WTC11 (cell line): ENCODE measurements around the gene MCOLN1. TPM values are rescaled to one million over a fixed set of nuclear protein-coding genes. Genes with fewer than 3 reads are reported as not detected.

ENCODE experiments used
- ARID4B ChIP-seq: sonication (generic); formaldehyde crosslinking; IDR thresholded peaks from 2 replicates; pipeline ENCODE4 v1.8.0; 2023; ENCODE audit warnings: missing genetic modification reagents, mild to moderate bottlenecking, borderline replicate concordance
- ATF6 ChIP-seq: sonication (generic); formaldehyde crosslinking; IDR thresholded peaks from 2 replicates; pipeline ENCODE4 v1.8.1; 2023; ENCODE audit warnings: mild to moderate bottlenecking, missing genetic modification reagents
- CBFB ChIP-seq: sonication (generic); formaldehyde crosslinking; IDR thresholded peaks from 2 replicates; pipeline ENCODE4 v1.8.1; 2022; ENCODE audit warnings: mild to moderate bottlenecking, low read depth, missing genetic modification reagents
- CREB1 ChIP-seq: sonication (generic); formaldehyde crosslinking; IDR thresholded peaks from 2 replicates; pipeline ENCODE4 v1.8.0; 2023; ENCODE audit warnings: mild to moderate bottlenecking, missing genetic modification reagents
- EMX1 ChIP-seq: fragments of 250-450 bp; sonication (Bioruptor Pico); IDR thresholded peaks from 2 replicates; pipeline ENCODE4 v1.8.0; 2021; ENCODE audit warnings: mild to moderate bottlenecking
- GTF2I ChIP-seq: fragments of 250-450 bp; sonication (Bioruptor Pico); conservative IDR thresholded peaks from 2 replicates; pipeline ENCODE4 v1.4.0; 2021; ENCODE audit warnings: mild to moderate bottlenecking
- IRF1 ChIP-seq: sonication (generic); formaldehyde crosslinking; IDR thresholded peaks from 2 replicates; pipeline ENCODE4 v1.8.0; 2023; ENCODE audit warnings: missing genetic modification reagents
- IRF2 ChIP-seq: sonication (generic); formaldehyde crosslinking; IDR thresholded peaks from 2 replicates; pipeline ENCODE4 v1.8.0; 2022; ENCODE audit warnings: low read depth, missing genetic modification reagents, borderline replicate concordance
- MXD4 ChIP-seq: fragments of 250-450 bp; sonication (Bioruptor Pico); IDR thresholded peaks from 2 replicates; pipeline ENCODE4 v1.8.0; 2021; ENCODE audit warnings: mild to moderate bottlenecking, moderate library complexity, borderline replicate concordance
- NFYB ChIP-seq: sonication (generic); formaldehyde crosslinking; conservative IDR thresholded peaks from 2 replicates; pipeline ENCODE4 v1.8.0; 2022; ENCODE audit warnings: low read depth, missing genetic modification reagents
- NR2C2 ChIP-seq: sonication (generic); formaldehyde crosslinking; IDR thresholded peaks from 2 replicates; pipeline ENCODE4 v1.8.0; 2022; ENCODE audit warnings: mild to moderate bottlenecking, missing genetic modification reagents
- NR3C1 ChIP-seq: sonication (generic); formaldehyde crosslinking; conservative IDR thresholded peaks from 2 replicates; pipeline ENCODE4 v1.8.1; 2023; ENCODE audit warnings: low read depth, mild to moderate bottlenecking, missing genetic modification reagents
- PREB ChIP-seq: sonication (generic); formaldehyde crosslinking; IDR thresholded peaks from 2 replicates; pipeline ENCODE4 v1.8.1; 2022; ENCODE audit warnings: mild to moderate bottlenecking, missing genetic modification reagents, moderate library complexity, borderline replicate concordance
- SMAD3 ChIP-seq: sonication (generic); formaldehyde crosslinking; IDR thresholded peaks from 2 replicates; pipeline ENCODE4 v1.8.0; 2022; ENCODE audit warnings: missing genetic modification reagents, mild to moderate bottlenecking, borderline replicate concordance
- SMAD4 ChIP-seq: sonication (generic); formaldehyde crosslinking; IDR thresholded peaks from 2 replicates; pipeline ENCODE4 v1.8.0; 2022; ENCODE audit warnings: mild to moderate bottlenecking, missing genetic modification reagents
- SOX15 ChIP-seq: fragments of 250-450 bp; sonication (Bioruptor Pico); IDR thresholded peaks from 2 replicates; pipeline ENCODE4 v1.9.0; 2021; ENCODE audit warnings: mild to moderate bottlenecking
- SP1 ChIP-seq: sonication (generic); formaldehyde crosslinking; conservative IDR thresholded peaks from 2 replicates; pipeline ENCODE4 v1.8.1; 2022; ENCODE audit warnings: missing genetic modification reagents
- ZBTB21 ChIP-seq: sonication (generic); formaldehyde crosslinking; IDR thresholded peaks from 2 replicates; pipeline ENCODE4 v1.8.1; 2023; ENCODE audit warnings: mild to moderate bottlenecking, missing genetic modification reagents, borderline replicate concordance
- ZNF396 ChIP-seq: fragments of 250-450 bp; sonication (Bioruptor Pico); IDR thresholded peaks from 2 replicates; pipeline ENCODE4 v1.8.0; 2021; ENCODE audit warnings: mild to moderate bottlenecking, moderate library complexity, borderline replicate concordance
- total RNA-seq: library from RNA; stranded (reverse); gene quantifications from 3 replicates; pipeline ENCODE4 v1.2.3, GENCODE V29; 2021
- TF ChIP-seq, protein P1 (sequence below): sonication (generic); formaldehyde crosslinking; conservative IDR thresholded peaks from 2 replicates; pipeline ENCODE4 v1.8.1; 2023; ENCODE audit warnings: mild to moderate bottlenecking, low read depth, missing genetic modification reagents, moderate library complexity
- TF ChIP-seq, protein P2 (sequence below): sonication (generic); formaldehyde crosslinking; IDR thresholded peaks from 2 replicates; pipeline ENCODE4 v1.8.0; 2022; ENCODE audit warnings: mild to moderate bottlenecking, missing genetic modification reagents
- TF ChIP-seq, protein P3 (sequence below): sonication (generic); formaldehyde crosslinking; conservative IDR thresholded peaks from 2 replicates; pipeline ENCODE4 v1.8.1; 2022; ENCODE audit warnings: mild to moderate bottlenecking, missing genetic modification reagents
- TF ChIP-seq, protein P4 (sequence below): sonication (generic); formaldehyde crosslinking; IDR thresholded peaks from 2 replicates; pipeline ENCODE4 v1.8.1; 2022; ENCODE audit warnings: low read depth, mild to moderate bottlenecking, moderate library complexity, missing genetic modification reagents, borderline replicate concordance

The MCOLN1 gene
- total RNA-seq, 1 experiment from 2014 or later: 19.7 TPM

DNA sequence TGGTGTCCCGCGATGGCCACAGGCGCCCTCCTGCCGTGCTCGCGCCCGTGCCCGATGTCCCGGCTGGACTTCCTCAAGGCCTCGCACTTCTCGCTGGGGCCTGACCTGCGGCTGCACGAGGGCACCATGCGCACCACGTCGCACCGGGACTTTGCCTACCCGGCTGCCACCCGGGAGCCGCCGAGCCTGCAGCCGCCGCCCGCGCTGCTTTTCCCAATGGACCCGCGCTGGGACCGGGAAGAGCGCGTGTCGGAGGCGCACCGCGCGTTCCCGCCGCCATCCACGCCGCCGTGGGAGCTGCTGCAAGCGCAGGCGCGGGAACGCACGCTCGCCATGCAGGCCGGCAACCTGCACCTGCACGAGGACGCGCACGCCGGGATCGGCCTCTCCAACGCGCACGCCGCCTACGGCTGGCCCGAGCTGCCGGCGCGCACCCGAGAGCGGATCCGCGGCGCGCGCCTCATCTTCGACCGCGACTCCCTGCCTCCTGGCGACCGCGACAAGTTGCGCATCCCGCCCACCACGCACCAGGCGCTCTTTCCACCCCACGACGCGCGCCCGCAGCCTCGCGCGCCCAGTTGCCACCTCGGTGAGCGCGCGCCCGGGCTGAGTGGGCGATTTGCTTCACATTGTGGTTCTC, 21.5 kb upstream of the MCOLN1 start (continued):
- TF ChIP-seq ARID4B (CRISPR knock-in tag) (peak; percentile 99), CREB1 (CRISPR knock-in tag) (peak; percentile 99), ATF6 (CRISPR knock-in tag) (peak; percentile 93), ZNF396 (no peak), EMX1 (CRISPR knock-in tag) (no peak), NR2C2 (CRISPR knock-in tag) (peak; percentile 91), GTF2I (CRISPR knock-in tag) (no peak), SOX15 (CRISPR knock-in tag) (no peak), NFYB (peak; percentile 68), NR3C1 (CRISPR knock-in tag) (peak; percentile 90), PREB (CRISPR knock-in tag) (peak; percentile 94), SMAD4 (peak; percentile 94), CBFB (CRISPR knock-in tag) (peak; percentile 98), IRF1 (peak; percentile 99), ZBTB21 (CRISPR knock-in tag) (peak; percentile 96), MXD4 (CRISPR knock-in tag) (0 out of 2 replicates have a peak, but pooled peaks have one; percentile 17), SMAD3 (peak; percentile 99), SP1 (CRISPR knock-in tag) (peak; percentile 85), IRF2 (CRISPR knock-in tag) (peak; percentile 84; the same call in 1 of the 2 replicates)
- TF ChIP-seq, protein P1, sequence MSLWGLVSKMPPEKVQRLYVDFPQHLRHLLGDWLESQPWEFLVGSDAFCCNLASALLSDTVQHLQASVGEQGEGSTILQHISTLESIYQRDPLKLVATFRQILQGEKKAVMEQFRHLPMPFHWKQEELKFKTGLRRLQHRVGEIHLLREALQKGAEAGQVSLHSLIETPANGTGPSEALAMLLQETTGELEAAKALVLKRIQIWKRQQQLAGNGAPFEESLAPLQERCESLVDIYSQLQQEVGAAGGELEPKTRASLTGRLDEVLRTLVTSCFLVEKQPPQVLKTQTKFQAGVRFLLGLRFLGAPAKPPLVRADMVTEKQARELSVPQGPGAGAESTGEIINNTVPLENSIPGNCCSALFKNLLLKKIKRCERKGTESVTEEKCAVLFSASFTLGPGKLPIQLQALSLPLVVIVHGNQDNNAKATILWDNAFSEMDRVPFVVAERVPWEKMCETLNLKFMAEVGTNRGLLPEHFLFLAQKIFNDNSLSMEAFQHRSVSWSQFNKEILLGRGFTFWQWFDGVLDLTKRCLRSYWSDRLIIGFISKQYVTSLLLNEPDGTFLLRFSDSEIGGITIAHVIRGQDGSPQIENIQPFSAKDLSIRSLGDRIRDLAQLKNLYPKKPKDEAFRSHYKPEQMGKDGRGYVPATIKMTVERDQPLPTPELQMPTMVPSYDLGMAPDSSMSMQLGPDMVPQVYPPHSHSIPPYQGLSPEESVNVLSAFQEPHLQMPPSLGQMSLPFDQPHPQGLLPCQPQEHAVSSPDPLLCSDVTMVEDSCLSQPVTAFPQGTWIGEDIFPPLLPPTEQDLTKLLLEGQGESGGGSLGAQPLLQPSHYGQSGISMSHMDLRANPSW: peak; percentile 97
- TF ChIP-seq, protein P2, sequence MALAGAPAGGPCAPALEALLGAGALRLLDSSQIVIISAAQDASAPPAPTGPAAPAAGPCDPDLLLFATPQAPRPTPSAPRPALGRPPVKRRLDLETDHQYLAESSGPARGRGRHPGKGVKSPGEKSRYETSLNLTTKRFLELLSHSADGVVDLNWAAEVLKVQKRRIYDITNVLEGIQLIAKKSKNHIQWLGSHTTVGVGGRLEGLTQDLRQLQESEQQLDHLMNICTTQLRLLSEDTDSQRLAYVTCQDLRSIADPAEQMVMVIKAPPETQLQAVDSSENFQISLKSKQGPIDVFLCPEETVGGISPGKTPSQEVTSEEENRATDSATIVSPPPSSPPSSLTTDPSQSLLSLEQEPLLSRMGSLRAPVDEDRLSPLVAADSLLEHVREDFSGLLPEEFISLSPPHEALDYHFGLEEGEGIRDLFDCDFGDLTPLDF (CRISPR knock-in tag): peak; percentile 99
- TF ChIP-seq, protein P3, sequence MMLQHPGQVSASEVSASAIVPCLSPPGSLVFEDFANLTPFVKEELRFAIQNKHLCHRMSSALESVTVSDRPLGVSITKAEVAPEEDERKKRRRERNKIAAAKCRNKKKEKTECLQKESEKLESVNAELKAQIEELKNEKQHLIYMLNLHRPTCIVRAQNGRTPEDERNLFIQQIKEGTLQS: peak; percentile 86
- TF ChIP-seq, protein P4, sequence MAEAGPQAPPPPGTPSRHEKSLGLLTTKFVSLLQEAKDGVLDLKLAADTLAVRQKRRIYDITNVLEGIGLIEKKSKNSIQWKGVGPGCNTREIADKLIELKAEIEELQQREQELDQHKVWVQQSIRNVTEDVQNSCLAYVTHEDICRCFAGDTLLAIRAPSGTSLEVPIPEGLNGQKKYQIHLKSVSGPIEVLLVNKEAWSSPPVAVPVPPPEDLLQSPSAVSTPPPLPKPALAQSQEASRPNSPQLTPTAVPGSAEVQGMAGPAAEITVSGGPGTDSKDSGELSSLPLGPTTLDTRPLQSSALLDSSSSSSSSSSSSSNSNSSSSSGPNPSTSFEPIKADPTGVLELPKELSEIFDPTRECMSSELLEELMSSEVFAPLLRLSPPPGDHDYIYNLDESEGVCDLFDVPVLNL: peak; percentile 93
